ENCODE data around the gene FOXRED2. TPM values are rescaled to one million over a fixed set of nuclear protein-coding genes. Genes with fewer than 3 reads are reported as not detected.

Gene FOXRED2
- total RNA-seq, 1 experiment from 2014 or later = 34.4 TPM

GRCh38 chr22:36522662-36523061 is 15.8 kb upstream of the FOXRED2 start:
- no peak overlapping the region for H2BK20ac ChIP-seq (ENCODE audit: low read depth, low read length, poor library complexity, severe bottlenecking)
- H2AK5ac ChIP-seq (ENCODE audit: insufficient read length, low read length) = no peak overlapping the region
- H2BK120ac ChIP-seq (ENCODE audit: low read depth, low read length, poor library complexity, severe bottlenecking) = no peak overlapping the region
- no peaks in the 10 kb centered on the region for H3K23me2 ChIP-seq (ENCODE audit: insufficient read length, low read depth, low read length, poor library complexity, severe bottlenecking)
- H3K4me3 Mint-ChIP-seq = no peak overlapping the region
- H4K8ac ChIP-seq (replicated peaks; ENCODE audit: insufficient read length, low read depth, low read length) = no peak overlapping the region
- WGBS (ENCODE audit: extremely low coverage, insufficient read length, low lambda C conversion rate) = no CpG with 5 or more reads among the region's 6 CpGs
- H3K56ac ChIP-seq (ENCODE audit: insufficient read length, low read depth, low read length) = no peak overlapping the region
- H4K91ac ChIP-seq (ENCODE audit: insufficient read length, low read depth, low read length) = no peak overlapping the region
- H2BK5ac ChIP-seq (ENCODE audit: insufficient read length, low read length) = no peak overlapping the region
- no peak for TF ChIP-seq CTCF (conservative IDR thresholded peaks at IDR 0.05)
- H3K23ac ChIP-seq (ENCODE audit: insufficient read length, low read depth, low read length) = no peak overlapping the region
- H4K5ac ChIP-seq (ENCODE audit: insufficient read length, low read depth, low read length) = no peak overlapping the region
- no peak for DNase-seq
- H3K36me3 Mint-ChIP-seq (ENCODE audit: insufficient read depth in 1 of 3, low read depth in 3 of 3) = peaks cover 68 to 97% (median 95%) of the 10 kb centered on the region in 3 experiments
- H2BK12ac ChIP-seq (ENCODE audit: insufficient read length, low read depth, low read length) = no peak overlapping the region
- no peak overlapping the region for H2AFZ ChIP-seq (ENCODE audit: low read length)
- no peaks in the 10 kb centered on the region for H3K9me3 Mint-ChIP-seq
- H3K4me2 ChIP-seq (ENCODE audit: insufficient read depth, insufficient read length, low read length) = no peak overlapping the region
- H3K4ac ChIP-seq (ENCODE audit: low read depth, low read length) = no peak overlapping the region
- no peak overlapping the region for H3K14ac ChIP-seq (ENCODE audit: insufficient read depth, low read length)
- no peaks in the 10 kb centered on the region for H3K27me3 Mint-ChIP-seq (ENCODE audit: low read depth)
- H3K27ac Mint-ChIP-seq = no peak overlapping the region
- peaks cover 3 to 4% of the 10 kb centered on the region in 2 experiments; a peak in 3 of 4 replicates for H3K4me1 Mint-ChIP-seq
- H3K27ac ChIP-seq (ENCODE audit: insufficient read length, low read depth, low read length) = no peak overlapping the region
- no peaks in the 10 kb centered on the region for H3K9me3 ChIP-seq (ENCODE audit: control insufficient read depth, low read depth, low read length)
- no peak overlapping the region for H3T11ph ChIP-seq (ENCODE audit: low read length)
- no peaks in the 10 kb centered on the region for H3K27me3 ChIP-seq (ENCODE audit: insufficient read depth, low read length)
- no peak overlapping the region for H2BK15ac ChIP-seq (ENCODE audit: low read depth, low read length)
- H3K79me2 ChIP-seq (ENCODE audit: insufficient read depth, low read length) = peaks cover 3% of the 10 kb centered on the region; the same call in 1 of the 2 replicates
- no peak overlapping the region for H3K18ac ChIP-seq (ENCODE audit: insufficient read length, low read depth, low read length)
- H4K20me1 ChIP-seq (ENCODE audit: control insufficient read depth, insufficient read depth, insufficient read length) = no peaks in the 10 kb centered on the region
- no peak overlapping the region for H3K9ac ChIP-seq (ENCODE audit: extremely low read depth, insufficient read length, low read length)
- H3K79me1 ChIP-seq (ENCODE audit: insufficient read depth, low read depth, low read length, poor library complexity, severe bottlenecking) = peaks cover 4% of the 10 kb centered on the region
- H3K4me1 ChIP-seq (ENCODE audit: insufficient read depth, low read length) = no peaks in the 10 kb centered on the region

Data from H9 (cell line).